Measurements from ENCODE around the gene MPND.

DNA sequence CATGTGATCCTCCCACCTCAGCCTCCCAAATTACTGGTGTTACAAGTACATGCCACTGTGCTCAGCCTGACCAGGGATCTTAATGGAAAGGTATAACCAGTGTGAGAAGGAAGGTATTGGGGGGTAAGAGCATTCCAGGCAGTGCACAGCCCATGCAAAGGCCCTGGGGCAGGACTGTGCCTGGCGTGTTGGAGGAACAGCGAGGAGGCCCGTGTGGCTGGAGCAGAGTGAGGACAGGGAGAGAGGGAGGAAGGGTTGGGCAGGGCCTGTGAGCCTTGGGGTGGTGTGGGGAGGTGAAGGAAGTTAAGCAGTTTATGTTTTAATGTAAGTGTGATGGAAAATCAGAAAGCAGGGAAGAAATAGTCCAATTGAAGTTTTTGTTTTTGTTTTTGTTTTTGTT, 42.8 kb upstream of the MPND start:
- no peak for TF ChIP-seq POLR2A (IDR thresholded peaks at IDR 0.05; ENCODE audit: low read length)
- TF ChIP-seq GATA1 (IDR thresholded peaks at IDR 0.05; ENCODE audit: low read depth, low read length): no peak
